ENCODE results near the gene PRCP. TPM values are rescaled to one million over a fixed set of nuclear protein-coding genes. Genes with fewer than 3 reads are reported as not detected.

Gene PRCP
- total and polyA plus RNA-seq, 2 donors (not counting 1 experiment from before 2014, with no cell fraction given), result 24.6 to 37.7 TPM

DNA sequence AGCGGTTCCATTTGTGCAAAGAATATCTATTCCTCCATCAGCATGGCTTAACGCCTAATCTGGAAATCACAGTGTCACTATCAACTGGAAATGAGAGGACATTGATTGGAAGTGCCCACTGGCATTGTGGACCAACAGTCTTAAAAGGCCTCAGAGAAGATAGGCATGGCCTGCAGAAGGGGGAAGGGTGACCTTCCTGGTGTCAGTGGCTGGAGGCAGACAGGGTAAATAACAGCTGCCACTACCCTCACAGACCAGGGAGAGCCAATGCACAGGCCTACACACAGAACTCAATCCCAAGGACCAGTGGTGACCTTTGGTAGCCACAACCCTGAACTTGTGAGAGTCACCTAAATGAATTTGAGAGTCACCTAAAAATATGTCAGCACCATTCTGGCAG lies 37.3 kb upstream of the PRCP start:
- ChIA-PET CTCF (interaction anchor here (2.0 kb wide), 1 partner anchor 10 kb away, joined by 5 read pairs; no protein-coding TSS in a partner anchor), POLR2A (no interaction called here)
- Mint-ChIP-seq H3K9me3 (ENCODE audit: insufficient read depth) (no peaks in the 10 kb centered on the region), H3K27me3 (no peaks in the 10 kb centered on the region), H3K27ac (no peak overlapping the region), H3K4me3 (no peak overlapping the region), H3K4me1 (peaks cover 5% of the 10 kb centered on the region)
- H3K9me3 ChIP-seq (ENCODE audit: control extremely low read depth in 1 of 3, control insufficient read depth in 2 of 3, insufficient read depth in 1 of 3, low read length in 2 of 3), result peaks cover 0 to 3% (median 0%) of the 10 kb centered on the region in 3 donors
- intact Hi-C loops (cut with micrococcal nuclease), result no loop called here
- no peak overlapping the region for H3K27ac ChIP-seq (ENCODE audit: low read length in 2 of 2)
- no peak for TF ChIP-seq EZH2 (IDR thresholded peaks at IDR 0.05; ENCODE audit: borderline replicate concordance, insufficient read depth, low read depth, low read length, poor library complexity, severe bottlenecking)
- TF ChIP-seq, protein P1, sequence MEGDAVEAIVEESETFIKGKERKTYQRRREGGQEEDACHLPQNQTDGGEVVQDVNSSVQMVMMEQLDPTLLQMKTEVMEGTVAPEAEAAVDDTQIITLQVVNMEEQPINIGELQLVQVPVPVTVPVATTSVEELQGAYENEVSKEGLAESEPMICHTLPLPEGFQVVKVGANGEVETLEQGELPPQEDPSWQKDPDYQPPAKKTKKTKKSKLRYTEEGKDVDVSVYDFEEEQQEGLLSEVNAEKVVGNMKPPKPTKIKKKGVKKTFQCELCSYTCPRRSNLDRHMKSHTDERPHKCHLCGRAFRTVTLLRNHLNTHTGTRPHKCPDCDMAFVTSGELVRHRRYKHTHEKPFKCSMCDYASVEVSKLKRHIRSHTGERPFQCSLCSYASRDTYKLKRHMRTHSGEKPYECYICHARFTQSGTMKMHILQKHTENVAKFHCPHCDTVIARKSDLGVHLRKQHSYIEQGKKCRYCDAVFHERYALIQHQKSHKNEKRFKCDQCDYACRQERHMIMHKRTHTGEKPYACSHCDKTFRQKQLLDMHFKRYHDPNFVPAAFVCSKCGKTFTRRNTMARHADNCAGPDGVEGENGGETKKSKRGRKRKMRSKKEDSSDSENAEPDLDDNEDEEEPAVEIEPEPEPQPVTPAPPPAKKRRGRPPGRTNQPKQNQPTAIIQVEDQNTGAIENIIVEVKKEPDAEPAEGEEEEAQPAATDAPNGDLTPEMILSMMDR (IDR thresholded peaks at IDR 0.05), result no peak
- no peak overlapping the region for H3K4me3 ChIP-seq (ENCODE audit: control extremely low read depth in 1 of 5, extremely low read depth in 1 of 5, insufficient read depth in 1 of 5, low read depth in 2 of 5, low read length in 4 of 5)
- no peak for ATAC-seq (ENCODE audit: low read depth)
- no peaks in the 10 kb centered on the region for H3K27me3 ChIP-seq (replicated peaks in 1 of 4; ENCODE audit: control extremely low read depth in 1 of 4, control insufficient read depth in 3 of 4, insufficient read depth in 4 of 4, low read length in 3 of 4)
- H3K4me1 ChIP-seq (ENCODE audit: control insufficient read depth in 2 of 2, insufficient read depth in 2 of 2, low read length in 2 of 2), result peaks cover under 1% of the 10 kb centered on the region in 2 donors
- H3K9ac ChIP-seq (ENCODE audit: low read length), result no peak overlapping the region
- no peaks in the 10 kb centered on the region for H3K36me3 ChIP-seq (replicated peaks in 1 of 2; ENCODE audit: control extremely low read depth in 1 of 2, control insufficient read depth in 1 of 2, extremely low read depth in 1 of 2, insufficient read depth in 2 of 2, low read length in 1 of 2)
- no CpG with 5 or more reads among the region's 2 CpGs for WGBS (ENCODE audit: insufficient coverage)
- no peaks in the 10 kb centered on the region for H4K20me1 ChIP-seq (ENCODE audit: control insufficient read depth, insufficient read depth, low read length, poor library complexity, severe bottlenecking)
- no peak overlapping the region for H2AFZ ChIP-seq (ENCODE audit: insufficient read depth, low read depth, low read length, poor library complexity, severe bottlenecking)
- no peak for DNase-seq
- H3K4me2 ChIP-seq (replicated peaks; ENCODE audit: low read depth, low read length, poor library complexity, severe bottlenecking), result no peak overlapping the region
- H3K79me2 ChIP-seq (ENCODE audit: control insufficient read depth, insufficient read depth, low read length), result no peaks in the 10 kb centered on the region

DNA sequence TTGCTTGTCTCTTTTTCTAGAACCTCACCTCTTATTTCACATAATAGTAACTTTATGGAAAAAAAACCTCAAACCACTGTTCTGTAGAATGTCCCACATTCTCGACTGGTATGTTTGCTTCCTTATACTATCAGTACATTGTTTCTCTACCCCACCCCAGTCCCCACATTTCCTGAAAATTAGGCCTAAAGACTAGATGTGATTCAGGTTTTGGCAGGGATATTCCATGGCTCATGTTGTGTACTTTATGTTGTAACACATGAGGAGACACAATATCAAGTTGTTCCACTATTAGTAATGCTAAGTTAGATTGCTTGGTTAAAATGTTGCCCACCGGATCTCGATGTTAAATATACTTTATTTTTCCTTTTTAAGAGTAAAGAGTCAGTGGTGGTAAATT lies 36.0 kb upstream of the PRCP start:
- CTCF ChIA-PET, result no interaction called here

More for the DNA sequence above, 36.0 kb upstream of the PRCP start:
- Mint-ChIP-seq H3K4me1 (peaks cover 15% of the 10 kb centered on the region), H3K27me3 (no peaks in the 10 kb centered on the region), H3K27ac (no peak overlapping the region), H3K4me3 (no peak overlapping the region), H3K9me3 (ENCODE audit: insufficient read depth) (no peaks in the 10 kb centered on the region)
- no peaks in the 10 kb centered on the region for H3K36me3 ChIP-seq (replicated peaks in 1 of 2; ENCODE audit: control extremely low read depth in 1 of 2, control insufficient read depth in 1 of 2, extremely low read depth in 1 of 2, insufficient read depth in 2 of 2, low read length in 1 of 2)
- no peaks in the 10 kb centered on the region for H4K20me1 ChIP-seq (ENCODE audit: control insufficient read depth, insufficient read depth, low read length, poor library complexity, severe bottlenecking)
- no peak for DNase-seq
- H2AFZ ChIP-seq (ENCODE audit: insufficient read depth, low read depth, low read length, poor library complexity, severe bottlenecking), result no peak overlapping the region
- H3K9me3 ChIP-seq (ENCODE audit: control extremely low read depth in 1 of 3, control insufficient read depth in 2 of 3, insufficient read depth in 1 of 3, low read length in 2 of 3), result no peaks in the 10 kb centered on the region
- no peak overlapping the region for H3K4me3 ChIP-seq (ENCODE audit: control extremely low read depth in 1 of 5, extremely low read depth in 1 of 5, insufficient read depth in 1 of 5, low read depth in 2 of 5, low read length in 4 of 5)
- WGBS (ENCODE audit: insufficient coverage), result no CpG with 5 or more reads among the region's 3 CpGs
- no peak overlapping the region for H3K9ac ChIP-seq (ENCODE audit: low read length)
- H3K4me2 ChIP-seq (replicated peaks; ENCODE audit: low read depth, low read length, poor library complexity, severe bottlenecking), result no peak overlapping the region
- TF ChIP-seq EZH2 (IDR thresholded peaks at IDR 0.05; ENCODE audit: borderline replicate concordance, insufficient read depth, low read depth, low read length, poor library complexity, severe bottlenecking), result no peak
- TF ChIP-seq, protein P1 (IDR thresholded peaks at IDR 0.05), result no peak
- intact Hi-C loops (cut with micrococcal nuclease), result no loop called here
- POLR2A ChIA-PET, result no interaction called here
- no peak for ATAC-seq (ENCODE audit: low read depth)
- H3K79me2 ChIP-seq (ENCODE audit: control insufficient read depth, insufficient read depth, low read length), result no peaks in the 10 kb centered on the region
- H3K27me3 ChIP-seq (replicated peaks in 1 of 4; ENCODE audit: control extremely low read depth in 1 of 4, control insufficient read depth in 3 of 4, insufficient read depth in 4 of 4, low read length in 3 of 4), result no peaks in the 10 kb centered on the region
- H3K4me1 ChIP-seq (ENCODE audit: control insufficient read depth in 2 of 2, insufficient read depth in 2 of 2, low read length in 2 of 2), result peaks cover 13 to 14% of the 10 kb centered on the region in 2 donors
- no peak overlapping the region for H3K27ac ChIP-seq (ENCODE audit: low read length in 2 of 2)

All from B cell (primary cell).